A549 (cell line): ENCODE data around the gene PAX9. TPM values are rescaled to one million over a fixed set of nuclear protein-coding genes. Genes with fewer than 3 reads are reported as not detected.

Experiments
- ATAC-seq, 2 experiments: fragments of 200-7000 bp in 1 of 2; fragments of >200 bp in 1 of 2; cut with Nextera tagmentation in 1 of 2; cut with Tn5 transposase in 1 of 2; 3 replicates each; pipeline versions ENCODE4 v1.8.0 to v1.9.1; 2018 to 2020; ENCODE audit warnings: mild to moderate bottlenecking in 1 of 2, moderate library complexity in 1 of 2
- CTCF ChIA-PET: fragments of 300-600 bp; sonication (Branson Sonifier 250); formaldehyde crosslinking; extraction: SDS; loops from one replicate; lab custom pipeline; 2021; ENCODE audit warnings: antibody characterized with exemption, inconsistent platforms; lab: Yijun Ruan, JAX
- POLR2A ChIA-PET: fragments of 350-600 bp; formaldehyde crosslinking; extraction: SDS; loops from one replicate; lab custom pipeline; 2021; ENCODE audit warnings: antibody characterized with exemption, inconsistent platforms; lab: Yijun Ruan, JAX
- DNase-seq, 2 experiments: peaks; one replicate each; pipeline versions ENCODE4 v3.0.0 to v3.0.0-alpha.2; 2011 to 2016; ENCODE audit warnings: low read depth in 1 of 2, low spot score in 1 of 2
- FAIRE-seq: peaks from 2 replicates; lab custom pipeline; 2011; peaks lifted over from hg19 to GRCh38; lab: Jason Lieb, UNC
- H3K27ac ChIP-seq, 2 experiments: fragments of >200 bp; sonication (Bioruptor Twin); formaldehyde crosslinking; 3 replicates each; pipeline ENCODE4 v1.5.1; 2016 to 2017
- H3K4me1 ChIP-seq: fragments of >200 bp; sonication (Bioruptor Twin); formaldehyde crosslinking; 3 replicates; pipeline ENCODE4 v1.6.1; 2016
- H3K4me2 ChIP-seq: fragments of >200 bp; sonication (Bioruptor Twin); formaldehyde crosslinking; 3 replicates; pipeline ENCODE4 v1.6.1; 2016
- H3K4me3 ChIP-seq: fragments of >200 bp; sonication (Bioruptor Twin); formaldehyde crosslinking; 3 replicates; pipeline ENCODE4 v1.5.1; 2016
- H3K9me3 ChIP-seq: fragments of >200 bp; sonication (Bioruptor Twin); formaldehyde crosslinking; 3 replicates; pipeline ENCODE4 v1.6.1; 2016
- BHLHE40 ChIP-seq: IDR thresholded peaks from 2 replicates; pipeline ENCODE4 v1.6.1; 2012; ENCODE audit warnings: low read depth, low read length, inconsistent platforms
- CBX8 ChIP-seq: fragments of 200-600 bp; sonication (generic); IDR thresholded peaks from 2 replicates; pipeline ENCODE4 v1.6.1; 2016
- CEBPB ChIP-seq, 2 experiments: fragments of >200 bp in 1 of 2; sonication (Bioruptor Twin) in 1 of 2; formaldehyde crosslinking in 1 of 2; IDR thresholded peaks; 2 replicates each; pipeline ENCODE4 v1.6.1; 2012 to 2016
- ESRRA ChIP-seq: fragments of 150-350 bp; IDR thresholded peaks from 2 replicates; pipeline ENCODE4 v1.6.1; 2014; ENCODE audit warnings: mild to moderate bottlenecking, low read length, borderline replicate concordance
- FOSB ChIP-seq: fragments of 250-450 bp; sonication (Bioruptor Pico); IDR thresholded peaks from 2 replicates; pipeline ENCODE4 v1.5.0; 2020; ENCODE audit warnings: mild to moderate bottlenecking, moderate library complexity
- FOSL2 ChIP-seq, 2 experiments: fragments of 450-650 bp in 1 of 2; fragments of >200 bp in 1 of 2; sonication (Bioruptor Twin) in 1 of 2; formaldehyde crosslinking; IDR thresholded peaks; 2 replicates each; pipeline versions ENCODE4 v1.5.0 to v1.6.1; 2016 to 2020; ENCODE audit warnings: mild to moderate bottlenecking in 1 of 2, moderate library complexity in 1 of 2
- GATA3 ChIP-seq: IDR thresholded peaks from 2 replicates; pipeline ENCODE4 v1.6.1; 2012; ENCODE audit warnings: borderline replicate concordance
- HEYL ChIP-seq: fragments of 250-450 bp; sonication (Bioruptor Pico); IDR thresholded peaks from 2 replicates; pipeline ENCODE4 v1.8.0; 2021; ENCODE audit warnings: mild to moderate bottlenecking, moderate library complexity
- HOXA7 ChIP-seq: fragments of 250-450 bp; sonication (Bioruptor Pico); IDR thresholded peaks from 2 replicates; pipeline ENCODE4 v1.5.0; 2020; ENCODE audit warnings: mild to moderate bottlenecking, moderate library complexity
- HOXB13 ChIP-seq: fragments of 250-450 bp; sonication (Bioruptor Pico); IDR thresholded peaks from 2 replicates; pipeline ENCODE4 v1.5.0; 2020; ENCODE audit warnings: low read depth, mild to moderate bottlenecking, moderate library complexity
- JUN ChIP-seq, 2 experiments: fragments of >200 bp; sonication (Bioruptor Twin); formaldehyde crosslinking; IDR thresholded peaks; 2 replicates in 1 of 2; 3 replicates in 1 of 2; pipeline ENCODE4 v1.6.1; 2016 to 2017
- MAFK ChIP-seq: fragments of 450-650 bp; IDR thresholded peaks from 2 replicates; pipeline ENCODE4 v1.6.1; 2014; ENCODE audit not compliant: partially characterized antibody
- MAZ ChIP-seq: fragments of 150-350 bp; IDR thresholded peaks from 2 replicates; pipeline ENCODE4 v1.6.1; 2014; ENCODE audit warnings: antibody characterized with exemption, low read depth, low read length, borderline replicate concordance
- NPAS2 ChIP-seq: fragments of 250-450 bp; sonication (Bioruptor Pico); IDR thresholded peaks from 2 replicates; pipeline ENCODE4 v1.8.0; 2022; ENCODE audit warnings: mild to moderate bottlenecking, moderate library complexity, borderline replicate concordance
- NR3C1 ChIP-seq: fragments of >200 bp; sonication (Bioruptor Twin); formaldehyde crosslinking; IDR thresholded peaks from 3 replicates; pipeline ENCODE4 v1.6.1; 2017
- PHF8 ChIP-seq: fragments of 200-600 bp; sonication (generic); IDR thresholded peaks from 2 replicates; pipeline ENCODE4 v1.6.1; 2016; ENCODE audit warnings: low read depth, mild to moderate bottlenecking, antibody characterized with exemption, moderate library complexity, borderline replicate concordance
- POLR2A ChIP-seq: IDR thresholded peaks from 2 replicates; pipeline ENCODE4 v1.6.1; 2012; ENCODE audit warnings: mild to moderate bottlenecking, low read length
- RAD21 ChIP-seq, 2 experiments: fragments of >200 bp in 1 of 2; sonication (Bioruptor Twin) in 1 of 2; formaldehyde crosslinking in 1 of 2; IDR thresholded peaks in 1 of 2; conservative IDR thresholded peaks in 1 of 2; 2 replicates in 1 of 2; 3 replicates in 1 of 2; pipeline ENCODE4 v1.6.1; 2012 to 2018; ENCODE audit warnings: inconsistent platforms in 1 of 2
- TFCP2L1 ChIP-seq: fragments of 250-450 bp; sonication (Bioruptor Pico); IDR thresholded peaks from 2 replicates; pipeline ENCODE4 v1.5.0; 2021; ENCODE audit warnings: mild to moderate bottlenecking
- TP53 ChIP-seq: fragments of 250-450 bp; sonication (Bioruptor Pico); IDR thresholded peaks from 2 replicates; pipeline ENCODE4 v1.5.0; 2021; ENCODE audit warnings: mild to moderate bottlenecking, moderate library complexity
- WGBS: methylation state at CpG from one replicate; pipeline ENCODE4 v1.1.6; 2017; ENCODE audit errors: missing lambda C conversion rate; 5-methylcytosine and 5-hydroxymethylcytosine counted together
- polyA plus RNA-seq, 4 experiments: library from polyadenylated mRNA; depleted of rRNA in 3 of 4; stranded (reverse); fragments of >200 nt; fragmentation: RNase III in 1 of 4; extraction: RNeasy Plus Mini Kit Qiagen cat#74134 plus additional on column Dnase treatment in 1 of 4; gene quantifications; 2 replicates in 3 of 4; 3 replicates in 1 of 4; pipeline ENCODE4 v1.2.3, GENCODE V29; 2011 to 2017
- TF ChIP-seq, protein P1 (sequence below): fragments of >200 bp; sonication (Bioruptor Twin); formaldehyde crosslinking; IDR thresholded peaks from 3 replicates; pipeline ENCODE4 v1.5.1; 2016

The PAX9 gene
- polyA plus RNA-seq, 2 of the 4 experiments (the other 2 are of a cell fraction) = 0.75 to 1.8 TPM

DNA sequence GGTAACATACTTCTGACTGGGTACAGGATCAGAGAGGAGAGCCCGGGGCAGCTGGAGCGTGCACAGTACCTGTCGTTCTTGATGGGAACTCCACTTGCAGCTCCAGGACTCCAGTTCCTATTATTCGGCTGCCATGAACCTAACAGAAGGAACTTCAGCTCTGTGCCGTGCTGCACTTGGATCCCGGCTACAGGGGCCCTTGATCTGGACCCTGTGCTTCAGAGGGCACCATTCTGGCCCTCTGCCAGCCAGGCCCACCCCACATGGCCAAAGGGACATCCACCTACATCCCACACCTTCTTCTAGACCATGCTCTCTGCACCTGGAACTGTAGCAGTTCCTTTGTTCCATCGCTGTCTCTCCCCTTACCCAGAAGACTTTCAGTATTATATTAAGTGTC, 58.2 kb downstream of the PAX9 start (continued):
- TF ChIP-seq, protein P1, sequence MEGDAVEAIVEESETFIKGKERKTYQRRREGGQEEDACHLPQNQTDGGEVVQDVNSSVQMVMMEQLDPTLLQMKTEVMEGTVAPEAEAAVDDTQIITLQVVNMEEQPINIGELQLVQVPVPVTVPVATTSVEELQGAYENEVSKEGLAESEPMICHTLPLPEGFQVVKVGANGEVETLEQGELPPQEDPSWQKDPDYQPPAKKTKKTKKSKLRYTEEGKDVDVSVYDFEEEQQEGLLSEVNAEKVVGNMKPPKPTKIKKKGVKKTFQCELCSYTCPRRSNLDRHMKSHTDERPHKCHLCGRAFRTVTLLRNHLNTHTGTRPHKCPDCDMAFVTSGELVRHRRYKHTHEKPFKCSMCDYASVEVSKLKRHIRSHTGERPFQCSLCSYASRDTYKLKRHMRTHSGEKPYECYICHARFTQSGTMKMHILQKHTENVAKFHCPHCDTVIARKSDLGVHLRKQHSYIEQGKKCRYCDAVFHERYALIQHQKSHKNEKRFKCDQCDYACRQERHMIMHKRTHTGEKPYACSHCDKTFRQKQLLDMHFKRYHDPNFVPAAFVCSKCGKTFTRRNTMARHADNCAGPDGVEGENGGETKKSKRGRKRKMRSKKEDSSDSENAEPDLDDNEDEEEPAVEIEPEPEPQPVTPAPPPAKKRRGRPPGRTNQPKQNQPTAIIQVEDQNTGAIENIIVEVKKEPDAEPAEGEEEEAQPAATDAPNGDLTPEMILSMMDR = no peak
- TF ChIP-seq HOXA7 (no peak), BHLHE40 (no peak), RAD21 (conservative IDR thresholded peaks at IDR 0.05 in 1 of 2, IDR thresholded peaks at IDR 0.05 in 1 of 2) (no peak), CEBPB (IDR thresholded peaks at IDR 0.05) (no peak), TP53 (no peak)

DNA sequence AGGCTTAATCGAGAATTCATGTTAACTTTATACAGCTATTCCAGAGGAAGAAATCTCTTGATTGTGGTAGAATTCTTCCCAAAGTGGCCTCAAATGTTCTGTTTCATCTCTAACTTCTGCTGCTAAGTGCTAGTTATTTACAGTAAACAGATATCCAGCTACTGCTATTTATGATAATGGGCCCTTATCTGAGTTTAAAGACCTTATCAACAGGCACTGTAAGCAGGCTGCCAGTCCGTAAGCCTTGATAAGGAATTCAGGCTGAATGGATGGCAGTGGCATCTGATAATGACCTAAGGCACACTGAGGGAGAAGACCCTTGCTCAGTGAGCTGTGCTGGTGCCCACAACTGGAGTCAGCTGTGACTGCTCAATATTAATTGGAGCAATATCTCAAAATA, 59.0 kb downstream of the PAX9 start:
- Histone ChIP-seq H3K4me2 (no peak overlapping the region), H3K4me3 (no peak overlapping the region), H3K4me1 (no peaks in the 10 kb centered on the region), H3K9me3 (no peaks in the 10 kb centered on the region), H3K27ac (no peak overlapping the region)
- ChIA-PET CTCF (interaction anchor here (0.7 to 1.2 kb wide), 4 partner anchors 9 to 1441 kb away, joined by 3 to 6 read pairs (median 4); no protein-coding TSS in a partner anchor), POLR2A (no interaction called here)
- ATAC-seq = no peak
- TF ChIP-seq MAZ = no peak
- no peak for TF ChIP-seq FOSB (CRISPR knock-in tag)
- TF ChIP-seq ESRRA = no peak
- no peak for TF ChIP-seq PHF8
- TF ChIP-seq POLR2A = no peak
- no peak for TF ChIP-seq CBX8
- TF ChIP-seq NR3C1 = no peak
- TF ChIP-seq NPAS2 (CRISPR knock-in tag) = no peak
- TF ChIP-seq RAD21 (conservative IDR thresholded peaks at IDR 0.05 in 1 of 2, IDR thresholded peaks at IDR 0.05 in 1 of 2) = no peak
- TF ChIP-seq, protein P1 = no peak
- no peak for TF ChIP-seq TFCP2L1 (CRISPR knock-in tag)
- TF ChIP-seq HOXA7 = no peak
- 60% methylated on average over 2 of the region's 2 CpGs for WGBS
- DNase-seq = no peak
- no peak for FAIRE-seq

DNA sequence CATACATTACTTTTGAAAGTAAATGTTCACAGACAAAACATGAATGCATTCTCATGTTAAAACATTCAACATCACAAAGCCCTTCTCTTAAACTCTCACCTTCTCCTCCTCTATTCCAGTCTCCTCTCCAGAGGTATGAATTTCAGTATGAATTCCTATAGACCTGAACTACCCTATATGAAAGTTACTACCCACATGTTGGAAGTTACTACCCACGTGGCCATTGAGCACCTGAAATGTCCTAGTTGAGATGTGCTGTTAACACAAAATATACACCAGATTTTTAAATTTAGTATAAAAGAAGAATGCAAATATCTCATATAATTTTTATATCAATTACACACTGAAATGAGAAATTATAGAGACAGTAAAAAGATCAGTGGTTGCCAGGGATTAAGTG, 60.2 kb downstream of the PAX9 start:
- FAIRE-seq = no peak
- 0% methylated on average over 1 of the region's 1 CpG for WGBS
- Histone ChIP-seq H3K4me2 (no peak overlapping the region), H3K4me1 (no peaks in the 10 kb centered on the region), H3K9me3 (no peaks in the 10 kb centered on the region), H3K4me3 (no peak overlapping the region), H3K27ac (no peak overlapping the region)
- no peak for ATAC-seq
- ChIA-PET POLR2A (no interaction called here), CTCF (no interaction called here)
- TF ChIP-seq MAZ (no peak), NPAS2 (CRISPR knock-in tag) (no peak), ESRRA (no peak), FOSL2 (IDR thresholded peaks at IDR 0.05) (no peak), FOSL2 (CRISPR knock-in tag; IDR thresholded peaks at IDR 0.05) (no peak), HOXB13 (CRISPR knock-in tag) (no peak), POLR2A (no peak), HEYL (CRISPR knock-in tag) (no peak), GATA3 (no peak), RAD21 (conservative IDR thresholded peaks at IDR 0.05 in 1 of 2, IDR thresholded peaks at IDR 0.05 in 1 of 2) (no peak), JUN (IDR thresholded peaks at IDR 0.05) (no peak), MAFK (no peak)
- TF ChIP-seq, protein P1 = no peak
- no peak for DNase-seq
